Lower leg skin (tissue), 4 donors: ENCODE results near the gene ABCD1. TPM values are rescaled to one million over a fixed set of nuclear protein-coding genes. Genes with fewer than 3 reads are reported as not detected.
"Not testable (repeated sequence)": the region's sequence is repeated elsewhere in the genome, so short reads cannot be mapped to it uniquely, and the experiment has no call there.

Source experiments
- DNase-seq, 2 donors: peaks; one replicate each; pipeline ENCODE4 v3.0.0-alpha.2; 2019; ENCODE audit warnings: low spot score in 2 of 2
- H3K4me3 ChIP-seq: fragments of 200-600 bp; sonication (generic); 2 replicates; pipeline ENCODE4 v1.5.1; 2017; ENCODE audit warnings: mild to moderate bottlenecking, low read depth; ENCODE audit not compliant: poor library complexity, severe bottlenecking
- POLR2A ChIP-seq, 2 donors: fragments of 450-650 bp; IDR thresholded peaks; one replicate each; pipeline ENCODE4 v1.6.1; 2016 to 2017; ENCODE audit warnings: antibody characterized with exemption in 2 of 2, mild to moderate bottlenecking in 1 of 2, moderate library complexity in 1 of 2
- WGBS, 2 donors: methylation state at CpG; one replicate each; pipeline ENCODE4 v1.1.5; 2018; 5-methylcytosine and 5-hydroxymethylcytosine counted together
- intact Hi-C: fragments of 100-400 bp; cut with DNase I; formaldehyde crosslinking; loops from one replicate; pipeline ENCODE4 v1.15.0; 2023; ENCODE audit warnings: low total_unique reads
- total RNA-seq, 4 donors: library from RNA; depleted of rRNA; stranded (reverse); fragments of >200 nt; gene quantifications; one replicate each; pipeline ENCODE4 v1.1.0, GENCODE V29; 2016
- TF ChIP-seq, protein P1 (sequence below), 3 donors: fragments of 450-650 bp; IDR thresholded peaks; one replicate each; pipeline ENCODE4 v1.5.1; 2016; ENCODE audit warnings: antibody characterized with exemption in 3 of 3, mild to moderate bottlenecking in 3 of 3, moderate library complexity in 2 of 3

ABCD1 gene
- total RNA-seq, 4 donors from 2014 or later: 5.0 to 9.3 (median 7.4) TPM

DNA sequence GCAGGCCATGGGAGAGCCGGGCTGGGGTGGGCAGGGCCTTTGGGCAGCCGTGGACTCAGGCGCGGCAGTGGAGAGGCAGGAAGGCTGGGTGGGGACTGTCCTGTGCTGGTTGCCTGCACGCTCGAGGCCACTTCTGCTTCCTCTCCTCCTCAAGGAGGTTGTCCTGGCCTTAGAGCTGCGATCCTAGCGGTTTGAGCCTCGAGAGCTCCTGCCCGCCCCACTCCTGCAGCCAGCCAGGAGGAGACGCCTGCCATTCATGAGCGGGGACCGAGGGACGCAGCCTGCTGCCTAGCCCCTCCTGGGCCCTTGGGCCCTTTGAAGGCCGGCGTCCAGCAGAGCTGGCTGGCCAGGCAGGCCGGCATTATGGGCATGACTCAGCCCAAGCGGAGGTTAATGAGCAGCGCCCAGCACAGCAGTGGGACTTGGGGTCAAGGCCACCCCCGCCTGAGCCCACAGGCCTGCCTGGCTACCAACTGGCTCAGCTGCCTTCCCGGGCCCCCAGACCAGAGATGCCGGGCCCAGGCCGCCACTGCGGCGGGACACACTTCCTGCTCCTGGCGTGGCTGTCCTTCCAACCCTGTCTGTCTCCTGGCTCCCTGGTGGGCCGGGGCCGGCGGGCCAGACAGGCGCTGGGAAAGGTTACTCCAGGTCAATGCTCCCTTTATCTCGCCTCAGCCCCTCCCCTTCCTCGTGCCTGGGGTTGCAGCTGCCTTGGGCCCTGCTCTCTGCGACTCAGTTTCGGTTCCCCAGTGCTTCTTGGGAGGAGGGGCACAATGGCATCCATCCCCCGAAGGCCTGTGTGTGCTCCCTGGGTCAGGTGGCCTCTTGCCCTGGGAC lies 1.8 kb downstream of the ABCD1 start:
- TF ChIP-seq, protein P1, sequence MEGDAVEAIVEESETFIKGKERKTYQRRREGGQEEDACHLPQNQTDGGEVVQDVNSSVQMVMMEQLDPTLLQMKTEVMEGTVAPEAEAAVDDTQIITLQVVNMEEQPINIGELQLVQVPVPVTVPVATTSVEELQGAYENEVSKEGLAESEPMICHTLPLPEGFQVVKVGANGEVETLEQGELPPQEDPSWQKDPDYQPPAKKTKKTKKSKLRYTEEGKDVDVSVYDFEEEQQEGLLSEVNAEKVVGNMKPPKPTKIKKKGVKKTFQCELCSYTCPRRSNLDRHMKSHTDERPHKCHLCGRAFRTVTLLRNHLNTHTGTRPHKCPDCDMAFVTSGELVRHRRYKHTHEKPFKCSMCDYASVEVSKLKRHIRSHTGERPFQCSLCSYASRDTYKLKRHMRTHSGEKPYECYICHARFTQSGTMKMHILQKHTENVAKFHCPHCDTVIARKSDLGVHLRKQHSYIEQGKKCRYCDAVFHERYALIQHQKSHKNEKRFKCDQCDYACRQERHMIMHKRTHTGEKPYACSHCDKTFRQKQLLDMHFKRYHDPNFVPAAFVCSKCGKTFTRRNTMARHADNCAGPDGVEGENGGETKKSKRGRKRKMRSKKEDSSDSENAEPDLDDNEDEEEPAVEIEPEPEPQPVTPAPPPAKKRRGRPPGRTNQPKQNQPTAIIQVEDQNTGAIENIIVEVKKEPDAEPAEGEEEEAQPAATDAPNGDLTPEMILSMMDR (IDR thresholded peaks at IDR 0.05): no peak
- TF ChIP-seq POLR2A (IDR thresholded peaks at IDR 0.05): no peak
- H3K4me3 ChIP-seq: no peak overlapping the region
- intact Hi-C loops: no loop called here
- peak in 1 of 2 donors; percentile 56 for DNase-seq
- WGBS, 2 donors: 3 to 31% methylated on average over 5 to 28 of the region's 35 CpGs

DNA sequence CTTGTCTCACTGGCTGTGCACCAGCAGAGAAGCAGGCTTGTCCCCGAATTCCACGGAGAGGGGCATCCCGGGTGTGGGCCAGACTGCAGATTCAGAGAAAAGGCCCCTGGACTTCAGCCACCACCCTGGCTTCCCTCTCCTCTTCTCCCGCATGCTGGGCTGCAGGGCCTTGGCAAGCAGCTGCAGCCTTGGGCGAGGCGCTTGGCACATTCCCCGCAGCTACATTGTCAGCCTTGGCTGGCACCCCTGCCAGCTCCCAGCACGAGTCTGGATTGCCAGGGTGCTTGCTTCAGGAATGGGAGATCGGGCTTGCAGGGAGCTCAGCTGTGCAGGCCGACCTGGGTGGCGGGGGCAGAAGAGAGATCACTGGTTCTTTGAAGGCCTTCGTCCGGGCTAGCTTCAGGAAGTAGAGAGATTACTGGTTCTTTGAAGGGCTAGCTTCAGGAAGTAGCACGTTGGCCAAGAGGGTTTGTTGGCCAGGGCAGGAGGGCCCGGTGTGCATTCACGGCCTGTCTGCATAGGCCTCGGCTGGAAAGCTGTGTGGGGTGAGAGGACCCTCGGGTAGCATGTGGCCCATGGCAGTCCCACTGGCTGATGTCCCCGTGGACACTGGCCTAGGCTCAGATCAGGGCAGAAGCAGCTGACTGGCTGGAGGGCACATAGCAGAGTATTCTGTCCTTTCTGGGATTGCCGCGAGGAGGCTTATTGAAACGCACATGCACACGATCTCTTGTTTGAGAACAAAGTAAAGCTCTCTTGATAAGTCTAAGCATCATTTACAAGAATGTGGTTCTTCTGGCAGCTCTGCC lies 2.7 kb downstream of the ABCD1 start:
- H3K4me3 ChIP-seq: no peak overlapping the region
- no peak for DNase-seq
- TF ChIP-seq, protein P1 (IDR thresholded peaks at IDR 0.05): no peak
- 26 to 47% methylated on average over 3 to 22 of the region's 23 CpGs for WGBS, 2 donors
- intact Hi-C loops: no loop called here

DNA sequence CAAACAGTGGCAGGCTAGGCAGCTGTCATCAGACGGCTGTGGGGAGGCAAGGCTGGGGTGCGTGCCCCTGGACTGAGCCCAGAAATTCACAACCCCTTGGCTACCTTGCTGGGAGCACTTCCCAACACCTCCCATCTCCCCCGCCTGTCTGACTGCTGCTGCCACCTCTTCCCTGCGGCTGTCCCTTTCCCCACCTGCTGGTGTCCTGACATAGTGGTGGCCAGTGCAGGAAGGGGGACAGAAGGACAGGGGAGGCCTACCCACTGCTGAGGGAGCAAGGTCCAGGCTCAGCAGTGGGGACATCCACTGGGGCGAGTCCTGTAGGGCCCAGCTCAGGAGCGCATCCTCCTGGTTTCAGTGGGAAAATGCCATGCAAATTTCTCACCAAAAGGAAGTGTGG lies 3.4 kb downstream of the ABCD1 start:
- 72 to 74% methylated on average over 5 to 6 of the region's 6 CpGs for WGBS, 2 donors
- no peak for DNase-seq
- no peak overlapping the region for H3K4me3 ChIP-seq
- intact Hi-C loops: no loop called here
- no peak for TF ChIP-seq POLR2A (IDR thresholded peaks at IDR 0.05)
- TF ChIP-seq, protein P1 (IDR thresholded peaks at IDR 0.05): no peak

DNA sequence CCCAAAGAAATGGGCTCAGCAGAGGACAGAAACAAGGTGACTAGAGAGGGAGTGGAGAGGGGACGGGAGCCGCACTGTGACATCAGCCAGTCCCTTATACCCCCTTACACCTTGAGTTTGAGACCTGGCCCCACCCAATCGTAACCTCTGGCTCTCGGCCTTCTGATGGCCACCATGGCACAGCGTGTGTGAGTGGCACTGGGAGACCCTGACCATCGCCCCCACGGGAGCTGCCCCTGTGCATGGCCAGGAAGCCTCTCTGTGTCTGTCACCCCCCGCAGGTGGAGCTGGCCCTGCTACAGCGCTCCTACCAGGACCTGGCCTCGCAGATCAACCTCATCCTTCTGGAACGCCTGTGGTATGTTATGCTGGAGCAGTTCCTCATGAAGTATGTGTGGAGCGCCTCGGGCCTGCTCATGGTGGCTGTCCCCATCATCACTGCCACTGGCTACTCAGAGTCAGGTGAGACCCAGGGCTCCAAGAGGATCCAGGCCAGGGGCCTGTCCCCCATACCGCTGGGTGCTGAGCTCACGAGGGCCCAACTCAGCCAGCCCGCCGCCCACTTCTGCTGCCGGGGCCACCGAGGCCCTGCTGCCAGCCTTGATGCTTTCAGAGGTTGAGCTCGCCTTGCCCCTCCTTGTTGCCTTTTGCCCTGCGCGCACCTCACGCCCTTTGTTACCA lies 4.4 kb downstream of the ABCD1 start:
- 93 to 98% methylated on average over 11 to 23 of the region's 23 CpGs for WGBS, 2 donors
- DNase-seq: no peak
- no peak for TF ChIP-seq POLR2A (IDR thresholded peaks at IDR 0.05)
- TF ChIP-seq, protein P1 (IDR thresholded peaks at IDR 0.05): no peak
- no peak overlapping the region for H3K4me3 ChIP-seq
- intact Hi-C loops: no loop called here

DNA sequence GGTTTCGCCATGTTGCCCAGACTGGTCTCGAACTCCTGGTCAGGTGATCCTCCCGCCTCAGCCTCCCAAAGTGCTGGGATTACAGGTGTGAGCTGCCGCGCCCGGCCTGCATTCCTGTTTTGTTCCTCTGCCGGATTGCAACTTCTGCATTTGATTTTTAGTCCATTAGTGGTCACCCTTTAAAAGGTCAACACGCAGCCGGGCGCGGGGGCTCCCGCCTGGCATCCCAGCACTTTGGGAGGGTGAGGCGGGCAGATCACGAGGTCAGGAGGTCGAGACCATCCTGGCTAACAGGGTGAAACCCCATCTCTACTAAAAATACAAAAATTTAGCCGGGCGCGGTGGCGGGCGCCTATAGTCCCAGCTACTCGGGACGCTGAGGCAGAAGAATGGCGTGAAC lies 5.5 kb downstream of the ABCD1 start:
- intact Hi-C loops, H3K4me3 ChIP-seq, DNase-seq: not testable (repeated sequence)
- WGBS, 2 donors: 93 to 96% methylated on average over 20 to 23 of the region's 23 CpGs
